Measurements from ENCODE around the gene PTPRN2.

PTPRN2 gene

GRCh38 chr7:157951300-157952049 is 636.1 kb downstream of the PTPRN2 start:
- H3K4me1 ChIP-seq (ENCODE audit: control insufficient read depth in 5 of 5, insufficient read depth in 5 of 5, low read length in 5 of 5) = no peaks in the 10 kb centered on the region
- no peak overlapping the region for H3K4me3 ChIP-seq (ENCODE audit: low read depth in 1 of 5, low read length in 5 of 5)
- H3K9me3 ChIP-seq (ENCODE audit: control insufficient read depth in 5 of 5, low read length in 5 of 5) = peaks cover 8 to 28% (median 19%) of the 10 kb centered on the region in 5 donors
- peaks cover 0 to 13% (median 12%) of the 10 kb centered on the region in 5 donors for H3K27me3 ChIP-seq (ENCODE audit: control insufficient read depth in 5 of 5, insufficient read depth in 4 of 5, low read length in 5 of 5)
- no peak overlapping the region for H3K27ac ChIP-seq (ENCODE audit: low read depth, low read length)
- no peak overlapping the region for H3K9ac ChIP-seq (ENCODE audit: low read length in 5 of 5)
- H3K36me3 ChIP-seq (ENCODE audit: control insufficient read depth in 5 of 5, insufficient read depth in 5 of 5, low read length in 5 of 5) = no peaks in the 10 kb centered on the region

GRCh38 chr7:157949711-157950110 is 637.9 kb downstream of the PTPRN2 start:
- Histone ChIP-seq H3K27me3 (ENCODE audit: control insufficient read depth in 5 of 5, insufficient read depth in 4 of 5, low read length in 5 of 5) (peaks cover 0 to 12% (median 7%) of the 10 kb centered on the region in 5 donors), H3K9me3 (ENCODE audit: control insufficient read depth in 5 of 5, low read length in 5 of 5) (peaks cover 8 to 37% (median 22%) of the 10 kb centered on the region in 5 donors), H3K36me3 (ENCODE audit: control insufficient read depth in 5 of 5, insufficient read depth in 5 of 5, low read length in 5 of 5) (no peaks in the 10 kb centered on the region), H3K4me3 (ENCODE audit: low read depth in 1 of 5, low read length in 5 of 5) (no peak overlapping the region), H3K9ac (ENCODE audit: low read length in 5 of 5) (no peak overlapping the region), H3K4me1 (ENCODE audit: control insufficient read depth in 5 of 5, insufficient read depth in 5 of 5, low read length in 5 of 5) (no peaks in the 10 kb centered on the region), H3K27ac (ENCODE audit: low read depth, low read length) (no peak overlapping the region)

GRCh38 chr7:157947504-157947903 is 640.1 kb downstream of the PTPRN2 start:
- no peak overlapping the region for H3K4me3 ChIP-seq (ENCODE audit: low read depth in 1 of 5, low read length in 5 of 5)
- H3K9ac ChIP-seq (ENCODE audit: low read length in 5 of 5) = no peak overlapping the region
- no peaks in the 10 kb centered on the region for H3K4me1 ChIP-seq (ENCODE audit: control insufficient read depth in 5 of 5, insufficient read depth in 5 of 5, low read length in 5 of 5)
- peaks cover 8 to 40% (median 22%) of the 10 kb centered on the region in 5 donors for H3K9me3 ChIP-seq (ENCODE audit: control insufficient read depth in 5 of 5, low read length in 5 of 5)
- no peaks in the 10 kb centered on the region for H3K36me3 ChIP-seq (ENCODE audit: control insufficient read depth in 5 of 5, insufficient read depth in 5 of 5, low read length in 5 of 5)
- peaks cover 0 to 7% (median 0%) of the 10 kb centered on the region in 5 donors for H3K27me3 ChIP-seq (ENCODE audit: control insufficient read depth in 5 of 5, insufficient read depth in 4 of 5, low read length in 5 of 5)
- no peak overlapping the region for H3K27ac ChIP-seq (ENCODE audit: low read depth, low read length)

GRCh38 chr7:157946398-157947060 is 641.1 kb downstream of the PTPRN2 start:
- H3K27me3 ChIP-seq (ENCODE audit: control insufficient read depth in 5 of 5, insufficient read depth in 4 of 5, low read length in 5 of 5) = peaks cover 0 to 4% (median 0%) of the 10 kb centered on the region in 5 donors
- peaks cover 8 to 36% (median 22%) of the 10 kb centered on the region in 5 donors for H3K9me3 ChIP-seq (ENCODE audit: control insufficient read depth in 5 of 5, low read length in 5 of 5)
- H3K36me3 ChIP-seq (ENCODE audit: control insufficient read depth in 5 of 5, insufficient read depth in 5 of 5, low read length in 5 of 5) = no peaks in the 10 kb centered on the region
- no peaks in the 10 kb centered on the region for H3K4me1 ChIP-seq (ENCODE audit: control insufficient read depth in 5 of 5, insufficient read depth in 5 of 5, low read length in 5 of 5)
- no peak overlapping the region for H3K27ac ChIP-seq (ENCODE audit: low read depth, low read length)
- peak overlapping the region in 1 of 5 donors; percentile 8 for H3K4me3 ChIP-seq (ENCODE audit: low read depth in 1 of 5, low read length in 5 of 5)
- no peak overlapping the region for H3K9ac ChIP-seq (ENCODE audit: low read length in 5 of 5)

GRCh38 chr7:157945401-157945800 is 642.2 kb downstream of the PTPRN2 start:
- H3K4me1 ChIP-seq (ENCODE audit: control insufficient read depth in 5 of 5, insufficient read depth in 5 of 5, low read length in 5 of 5) = no peaks in the 10 kb centered on the region
- H3K4me3 ChIP-seq (ENCODE audit: low read depth in 1 of 5, low read length in 5 of 5) = no peak overlapping the region
- H3K27me3 ChIP-seq (ENCODE audit: control insufficient read depth in 5 of 5, insufficient read depth in 4 of 5, low read length in 5 of 5) = no peaks in the 10 kb centered on the region
- H3K9me3 ChIP-seq (ENCODE audit: control insufficient read depth in 5 of 5, low read length in 5 of 5) = peaks cover 8 to 33% (median 19%) of the 10 kb centered on the region in 5 donors
- no peaks in the 10 kb centered on the region for H3K36me3 ChIP-seq (ENCODE audit: control insufficient read depth in 5 of 5, insufficient read depth in 5 of 5, low read length in 5 of 5)
- H3K27ac ChIP-seq (ENCODE audit: low read depth, low read length) = no peak overlapping the region
- no peak overlapping the region for H3K9ac ChIP-seq (ENCODE audit: low read length in 5 of 5)

GRCh38 chr7:157944734-157945291 is 642.8 kb downstream of the PTPRN2 start:
- Histone ChIP-seq H3K9me3 (ENCODE audit: control insufficient read depth in 5 of 5, low read length in 5 of 5) (peaks cover 8 to 33% (median 19%) of the 10 kb centered on the region in 5 donors), H3K36me3 (ENCODE audit: control insufficient read depth in 5 of 5, insufficient read depth in 5 of 5, low read length in 5 of 5) (no peaks in the 10 kb centered on the region), H3K9ac (ENCODE audit: low read length in 5 of 5) (no peak overlapping the region), H3K27me3 (ENCODE audit: control insufficient read depth in 5 of 5, insufficient read depth in 4 of 5, low read length in 5 of 5) (no peaks in the 10 kb centered on the region), H3K4me3 (ENCODE audit: low read depth in 1 of 5, low read length in 5 of 5) (no peak overlapping the region), H3K27ac (ENCODE audit: low read depth, low read length) (no peak overlapping the region), H3K4me1 (ENCODE audit: control insufficient read depth in 5 of 5, insufficient read depth in 5 of 5, low read length in 5 of 5) (no peaks in the 10 kb centered on the region)

GRCh38 chr7:157944051-157944450 is 643.6 kb downstream of the PTPRN2 start:
- Histone ChIP-seq H3K9me3 (ENCODE audit: control insufficient read depth in 5 of 5, low read length in 5 of 5) (peaks cover 8 to 30% (median 19%) of the 10 kb centered on the region in 5 donors), H3K4me1 (ENCODE audit: control insufficient read depth in 5 of 5, insufficient read depth in 5 of 5, low read length in 5 of 5) (no peaks in the 10 kb centered on the region)

GRCh38 chr7:157943561-157943960 is 644.1 kb downstream of the PTPRN2 start:
- H3K4me1 ChIP-seq (ENCODE audit: control insufficient read depth in 5 of 5, insufficient read depth in 5 of 5, low read length in 5 of 5) = no peaks in the 10 kb centered on the region
- H3K27me3 ChIP-seq (ENCODE audit: control insufficient read depth in 5 of 5, insufficient read depth in 4 of 5, low read length in 5 of 5) = no peaks in the 10 kb centered on the region
- no peak overlapping the region for H3K27ac ChIP-seq (ENCODE audit: low read depth, low read length)
- H3K36me3 ChIP-seq (ENCODE audit: control insufficient read depth in 5 of 5, insufficient read depth in 5 of 5, low read length in 5 of 5) = no peaks in the 10 kb centered on the region
- H3K9me3 ChIP-seq (ENCODE audit: control insufficient read depth in 5 of 5, low read length in 5 of 5) = peaks cover 8 to 30% (median 19%) of the 10 kb centered on the region in 5 donors
- no peak overlapping the region for H3K9ac ChIP-seq (ENCODE audit: low read length in 5 of 5)
- no peak overlapping the region for H3K4me3 ChIP-seq (ENCODE audit: low read depth in 1 of 5, low read length in 5 of 5)

More at GRCh38 chr7:157944051-157944450, 643.6 kb downstream of the PTPRN2 start:
- Histone ChIP-seq H3K4me3 (ENCODE audit: low read depth in 1 of 5, low read length in 5 of 5) (no peak overlapping the region), H3K27me3 (ENCODE audit: control insufficient read depth in 5 of 5, insufficient read depth in 4 of 5, low read length in 5 of 5) (no peaks in the 10 kb centered on the region), H3K36me3 (ENCODE audit: control insufficient read depth in 5 of 5, insufficient read depth in 5 of 5, low read length in 5 of 5) (no peaks in the 10 kb centered on the region), H3K27ac (ENCODE audit: low read depth, low read length) (no peak overlapping the region), H3K9ac (ENCODE audit: low read length in 5 of 5) (no peak overlapping the region)

GRCh38 chr7:157941210-157941609 is 646.4 kb downstream of the PTPRN2 start:
- no peak overlapping the region for H3K9ac ChIP-seq (ENCODE audit: low read length in 5 of 5)
- H3K36me3 ChIP-seq (ENCODE audit: control insufficient read depth in 5 of 5, insufficient read depth in 5 of 5, low read length in 5 of 5) = no peaks in the 10 kb centered on the region
- no peaks in the 10 kb centered on the region for H3K4me1 ChIP-seq (ENCODE audit: control insufficient read depth in 5 of 5, insufficient read depth in 5 of 5, low read length in 5 of 5)
- H3K27me3 ChIP-seq (ENCODE audit: control insufficient read depth in 5 of 5, insufficient read depth in 4 of 5, low read length in 5 of 5) = peaks cover 0 to 3% (median 0%) of the 10 kb centered on the region in 5 donors
- H3K27ac ChIP-seq (ENCODE audit: low read depth, low read length) = no peak overlapping the region
- peaks cover 0 to 13% (median under 1%) of the 10 kb centered on the region in 5 donors for H3K9me3 ChIP-seq (ENCODE audit: control insufficient read depth in 5 of 5, low read length in 5 of 5)
- no peak overlapping the region for H3K4me3 ChIP-seq (ENCODE audit: low read depth in 1 of 5, low read length in 5 of 5)

- no peak overlapping the region for H3K4me3 ChIP-seq (ENCODE audit: low read depth in 1 of 5, low read length in 5 of 5)
- H3K9me3 ChIP-seq (ENCODE audit: control insufficient read depth in 5 of 5, low read length in 5 of 5) = peaks cover 0 to 8% (median 0%) of the 10 kb centered on the region in 5 donors
- H3K4me1 ChIP-seq (ENCODE audit: control insufficient read depth in 5 of 5, insufficient read depth in 5 of 5, low read length in 5 of 5) = no peaks in the 10 kb centered on the region
- no peaks in the 10 kb centered on the region for H3K36me3 ChIP-seq (ENCODE audit: control insufficient read depth in 5 of 5, insufficient read depth in 5 of 5, low read length in 5 of 5)
- no peak overlapping the region for H3K27ac ChIP-seq (ENCODE audit: low read depth, low read length)
- H3K27me3 ChIP-seq (ENCODE audit: control insufficient read depth in 5 of 5, insufficient read depth in 4 of 5, low read length in 5 of 5) = peaks cover 0 to 4% (median 0%) of the 10 kb centered on the region in 5 donors
- H3K9ac ChIP-seq (ENCODE audit: low read length in 5 of 5) = no peak overlapping the region
Measured at GRCh38 chr7:157940497-157940896, 647.1 kb downstream of the PTPRN2 start.
